ENCODE measurements around the gene NAXE. TPM values are rescaled to one million over a fixed set of nuclear protein-coding genes. Genes with fewer than 3 reads are reported as not detected.
A peak's percentile ranks its signal among the peaks of the same experiment; 100 is the strongest.
"Not testable (repeated sequence)": the region's sequence is repeated elsewhere in the genome, so short reads cannot be mapped to it uniquely, and the experiment has no call there.

Gene NAXE
- total RNA-seq, 6 donors from 2014 or later, result 46.1 to 81.1 (median 60.0) TPM

- 76 to 83% methylated on average over 2 to 3 of the region's 3 CpGs for WGBS, 2 donors
- no peak for DNase-seq
- no peak for TF ChIP-seq CTCF (IDR thresholded peaks at IDR 0.05)
- no peak for TF ChIP-seq EP300 (IDR thresholded peaks at IDR 0.05)
- TF ChIP-seq POLR2A (IDR thresholded peaks at IDR 0.05), result no peak
- no peak for TF ChIP-seq POLR2AphosphoS5 (IDR thresholded peaks at IDR 0.05)
- no peak for ATAC-seq (ENCODE audit: low FRiP score in 2 of 2)
- Histone ChIP-seq H3K27me3 (no peaks in the 10 kb centered on the region), H3K4me1 (no peaks in the 10 kb centered on the region), H3K36me3 (no peaks in the 10 kb centered on the region), H3K27ac (no peak overlapping the region), H3K9me3 (no peaks in the 10 kb centered on the region), H3K4me3 (no peak overlapping the region)
These were observed 40.4 kb upstream of the NAXE start for GRCh38 chr1:156551066-156551643.

DNA sequence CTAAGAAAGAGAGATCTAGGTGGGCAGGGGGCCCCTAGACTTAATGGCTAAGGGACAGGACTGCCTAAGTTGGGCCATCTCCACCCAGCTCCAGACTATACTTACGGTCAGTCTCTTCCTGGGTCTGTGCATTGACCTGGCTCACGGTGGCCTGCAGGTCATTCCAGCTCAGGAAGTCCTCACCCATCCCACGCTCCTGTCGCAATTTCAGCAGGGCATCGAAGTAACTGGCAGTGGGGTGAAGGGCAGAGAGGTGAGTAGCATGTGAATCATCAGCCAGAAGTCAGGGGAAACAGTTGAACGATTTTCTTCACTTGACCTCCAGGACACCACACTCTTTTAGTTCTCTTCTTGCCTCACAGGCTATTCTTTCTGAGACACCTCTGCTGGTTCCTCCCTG, 39.7 kb upstream of the NAXE start:
- Histone ChIP-seq H3K4me1 (no peaks in the 10 kb centered on the region), H3K27ac (no peak overlapping the region), H3K36me3 (no peaks in the 10 kb centered on the region), H3K9me3 (no peaks in the 10 kb centered on the region), H3K4me3 (no peak overlapping the region), H3K27me3 (no peaks in the 10 kb centered on the region)
- no peak for DNase-seq
- TF ChIP-seq EP300 (IDR thresholded peaks at IDR 0.05) (no peak), POLR2AphosphoS5 (IDR thresholded peaks at IDR 0.05) (no peak), CTCF (IDR thresholded peaks at IDR 0.05) (no peak), POLR2A (IDR thresholded peaks at IDR 0.05) (no peak)
- 75% methylated on average over 5 to 6 of the region's 6 CpGs for WGBS, 2 donors
- no peak for ATAC-seq (ENCODE audit: low FRiP score in 2 of 2)

- DNase-seq (no peak), ATAC-seq (ENCODE audit: low FRiP score in 2 of 2) (no peak)
- Histone ChIP-seq H3K36me3 (no peaks in the 10 kb centered on the region), H3K9me3 (no peaks in the 10 kb centered on the region), H3K27ac (no peak overlapping the region), H3K4me1 (no peaks in the 10 kb centered on the region), H3K4me3 (no peak overlapping the region), H3K27me3 (no peaks in the 10 kb centered on the region)
- no peak for TF ChIP-seq POLR2A (IDR thresholded peaks at IDR 0.05)
- TF ChIP-seq POLR2AphosphoS5 (IDR thresholded peaks at IDR 0.05), result no peak
- no peak for TF ChIP-seq EP300 (IDR thresholded peaks at IDR 0.05)
- TF ChIP-seq CTCF (IDR thresholded peaks at IDR 0.05), result no peak
- 76 to 79% methylated on average over 5 of the region's 5 CpGs for WGBS, 2 donors
These were observed 39.1 kb upstream of the NAXE start for GRCh38 chr1:156552518-156552917.

- peak in 1 of 2 donors; percentile 84 for DNase-seq
- TF ChIP-seq POLR2AphosphoS5 (IDR thresholded peaks at IDR 0.05), result peak in 1 of 2 donors; percentile 57
These were observed 38.6 kb upstream of the NAXE start for GRCh38 chr1:156552937-156553336.

DNA sequence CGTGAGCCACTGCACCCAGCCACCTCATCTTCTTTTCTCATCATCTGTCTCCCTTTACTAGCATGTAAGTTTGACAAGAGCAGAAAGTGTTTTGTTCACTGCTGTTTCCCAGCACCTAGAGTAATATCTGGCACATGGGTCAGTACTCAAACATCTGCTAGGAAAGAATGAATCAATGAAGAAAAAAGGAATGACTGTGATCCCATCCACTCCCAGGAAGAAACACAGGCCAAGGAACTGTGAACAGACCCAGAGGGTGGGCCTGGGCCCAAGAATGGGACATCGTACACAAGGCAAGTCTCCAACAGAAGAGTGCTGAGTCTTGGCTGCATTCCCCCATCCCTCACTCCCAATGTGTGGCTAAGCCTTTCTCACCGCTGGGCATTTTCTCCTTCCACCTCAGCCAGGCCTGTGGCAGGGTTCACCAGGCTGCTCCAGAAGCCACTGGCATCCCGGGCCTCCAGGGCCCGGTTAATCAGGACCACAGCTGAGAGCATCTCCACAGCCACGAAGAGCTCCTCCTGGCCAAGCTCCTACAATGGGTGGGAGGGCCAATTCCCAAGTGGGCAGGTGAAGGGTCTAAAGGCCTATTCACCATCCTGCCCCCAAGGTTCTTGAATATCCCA, 37.6 kb upstream of the NAXE start:
- TF ChIP-seq CTCF (IDR thresholded peaks at IDR 0.05), result no peak
- no peak for ATAC-seq (ENCODE audit: low FRiP score in 2 of 2)
- no peak overlapping the region for H3K4me3 ChIP-seq
- no peaks in the 10 kb centered on the region for H3K9me3 ChIP-seq
- DNase-seq, result no peak
- H3K27me3 ChIP-seq, result no peaks in the 10 kb centered on the region
- no peaks in the 10 kb centered on the region for H3K36me3 ChIP-seq
- WGBS, 2 donors, result 86 to 96% methylated on average over 6 of the region's 6 CpGs
- H3K27ac ChIP-seq, result no peak overlapping the region
- H3K4me1 ChIP-seq, result no peaks in the 10 kb centered on the region

More at GRCh38 chr1:156552937-156553336, 38.6 kb upstream of the NAXE start:
- not testable (repeated sequence) for H3K4me3 ChIP-seq, H3K27me3 ChIP-seq, H3K4me1 ChIP-seq, H3K36me3 ChIP-seq, H3K27ac ChIP-seq, H3K9me3 ChIP-seq
- peak in 1 of 2 donors; percentile 78 for ATAC-seq (ENCODE audit: low FRiP score in 2 of 2)
- 69 to 79% methylated on average over 4 of the region's 4 CpGs for WGBS, 2 donors
